Gastrocnemius medialis (tissue), 4 donors: Measurements from ENCODE around the gene TCERG1L. TPM values are rescaled to one million over a fixed set of nuclear protein-coding genes. Genes with fewer than 3 reads are reported as not detected.
"Not testable (repeated sequence)": the region's sequence is repeated elsewhere in the genome, so short reads cannot be mapped to it uniquely, and the experiment has no call there.

Source experiments
- ATAC-seq, 2 donors: fragments of 150-250 bp; one replicate each; pipeline ENCODE4 v1.9.1; 2016
- DNase-seq, 2 donors: peaks; one replicate each; pipeline ENCODE4 v3.0.0-alpha.2; 2019
- H3K27ac ChIP-seq, 4 donors: fragments of 200-600 bp; sonication (generic); 1 replicate in 1 of 4; 2 replicates in 3 of 4; pipeline ENCODE4 v1.5.1; 2016 to 2018; ENCODE audit warnings: mild to moderate bottlenecking in 2 of 4, moderate library complexity in 1 of 4
- H3K27me3 ChIP-seq, 3 donors: fragments of 200-600 bp; sonication (generic) in 2 of 3; 1 replicate in 1 of 3; 2 replicates in 2 of 3; pipeline versions ENCODE4 v1.5.1 to v1.6.0; 2016 to 2019; ENCODE audit warnings: mild to moderate bottlenecking in 1 of 3, moderate library complexity in 1 of 3
- H3K36me3 ChIP-seq, 2 donors: fragments of 200-600 bp; sonication (generic) in 1 of 2; one replicate each; pipeline ENCODE4 v1.5.1; 2017 to 2018
- H3K4me1 ChIP-seq, 2 donors: fragments of 200-600 bp; sonication (generic) in 1 of 2; one replicate each; pipeline ENCODE4 v1.5.1; 2016 to 2017; ENCODE audit warnings: mild to moderate bottlenecking in 2 of 2
- H3K4me3 ChIP-seq, 4 donors: fragments of 200-600 bp; sonication (generic) in 3 of 4; 1 replicate in 1 of 4; 2 replicates in 3 of 4; pipeline ENCODE4 v1.5.1; 2016 to 2019; ENCODE audit warnings: mild to moderate bottlenecking in 2 of 4
- H3K9me3 ChIP-seq, 3 donors: fragments of 200-600 bp; sonication (generic) in 2 of 3; 1 replicate in 1 of 3; 2 replicates in 2 of 3; pipeline ENCODE4 v1.5.1; 2016 to 2019
- CTCF ChIP-seq, 5 experiments: fragments of 450-650 bp in 3 of 5; fragments of 200-600 bp in 2 of 5; sonication (generic) in 2 of 5; IDR thresholded peaks in 4 of 5; conservative IDR thresholded peaks in 1 of 5; 1 replicate in 4 of 5; 2 replicates in 1 of 5; pipeline ENCODE4 v1.5.1; 2016 to 2019; ENCODE audit warnings: antibody characterized with exemption in 5 of 5, mild to moderate bottlenecking in 3 of 5, moderate library complexity in 3 of 5
- POLR2A ChIP-seq, 2 donors: fragments of 450-650 bp; IDR thresholded peaks; one replicate each; pipeline ENCODE4 v1.6.1; 2017; ENCODE audit warnings: antibody characterized with exemption in 2 of 2, mild to moderate bottlenecking in 2 of 2, moderate library complexity in 2 of 2
- in situ Hi-C, 4 donors: fragments of 200-750 bp; cut with MboI; loops; one replicate each; pipeline versions ENCODE4 v1.15.0 to v1.8.0; 2017; ENCODE audit warnings: low sequenced_read_pairs in 4 of 4
- intact Hi-C: fragments of 100-400 bp; cut with DNase I; formaldehyde crosslinking; loops from one replicate; pipeline ENCODE4 v1.15.1; 2023; ENCODE audit warnings: low total_unique reads
- total RNA-seq, 4 donors: library from RNA; depleted of rRNA; stranded (reverse); fragments of >200 nt; gene quantifications; one replicate each; pipeline versions ENCODE4 v1.1.0 to v1.2.3, GENCODE V29; 2016

TCERG1L gene
- total RNA-seq, 4 donors from 2014 or later, result not detected

DNA sequence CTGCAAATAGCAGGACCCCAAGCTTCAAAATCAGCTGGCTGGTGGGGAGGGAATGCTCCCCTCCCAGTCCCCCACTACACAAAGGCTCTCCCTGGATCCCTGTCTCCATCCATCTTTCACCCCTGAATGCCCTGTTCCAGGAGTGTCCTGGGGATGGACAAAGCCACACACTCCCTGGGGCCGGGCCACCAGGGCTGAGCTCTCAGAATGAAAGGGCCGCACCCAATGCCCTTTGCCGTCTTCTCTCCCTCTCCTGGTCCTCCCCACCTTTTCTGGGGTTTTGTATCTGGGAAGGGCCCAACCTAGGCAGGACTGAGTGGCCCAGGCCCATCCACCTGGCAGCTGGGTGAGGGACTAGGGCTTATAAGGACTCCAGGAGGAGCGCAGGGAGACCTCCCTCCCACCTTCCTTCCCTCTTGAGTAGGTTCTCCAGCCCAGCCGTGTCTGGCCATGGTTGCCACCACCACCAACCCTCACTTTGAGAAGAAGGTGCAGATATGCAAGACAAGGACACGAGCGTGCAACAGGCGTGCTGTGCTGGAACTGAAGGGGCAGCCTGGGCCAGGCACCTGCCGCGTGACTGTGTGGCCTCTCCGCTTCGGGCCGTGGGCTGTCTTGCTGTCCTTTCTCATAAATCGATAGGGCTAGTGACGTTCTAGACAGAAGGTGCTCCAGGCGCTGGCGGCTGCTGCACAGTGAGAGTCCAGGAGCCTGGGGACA, 157.1 kb downstream of the TCERG1L start:
- Histone ChIP-seq H3K36me3 (no peaks in the 10 kb centered on the region), H3K27ac (no peak overlapping the region), H3K27me3 (no peaks in the 10 kb centered on the region), H3K4me1 (no peaks in the 10 kb centered on the region), H3K9me3 (no peaks in the 10 kb centered on the region), H3K4me3 (no peak overlapping the region)
- DNase-seq, result no peak
- ATAC-seq, result no peak
- TF ChIP-seq CTCF (IDR thresholded peaks at IDR 0.05 in 4 of 5, conservative IDR thresholded peaks at IDR 0.05 in 1 of 5) (no peak), POLR2A (IDR thresholded peaks at IDR 0.05) (no peak)
- in situ Hi-C loops (no loop called here), intact Hi-C loops (no loop called here)

GRCh38 chr10:131152456-131152855, 159.1 kb downstream of the TCERG1L start:
- ATAC-seq, H3K27me3 ChIP-seq, H3K4me3 ChIP-seq, H3K36me3 ChIP-seq, DNase-seq, in situ Hi-C loops, H3K4me1 ChIP-seq, H3K27ac ChIP-seq, intact Hi-C loops, H3K9me3 ChIP-seq: not testable (repeated sequence)

- Histone ChIP-seq H3K36me3 (no peaks in the 10 kb centered on the region), H3K27me3 (peaks cover 0 to 6% (median 3%) of the 10 kb centered on the region in 3 donors), H3K27ac (no peak overlapping the region), H3K9me3 (no peaks in the 10 kb centered on the region), H3K4me3 (no peak overlapping the region), H3K4me1 (peaks cover 0 to 4% of the 10 kb centered on the region in 2 donors)
- ATAC-seq (no peak), DNase-seq (no peak)
- no peak for TF ChIP-seq CTCF (IDR thresholded peaks at IDR 0.05 in 4 of 5, conservative IDR thresholded peaks at IDR 0.05 in 1 of 5)
- TF ChIP-seq POLR2A (IDR thresholded peaks at IDR 0.05), result no peak
- in situ Hi-C loops (no loop called here), intact Hi-C loops (no loop called here)
These were observed 161.4 kb downstream of the TCERG1L start for GRCh38 chr10:131150126-131150525.

- H3K27ac ChIP-seq, result no peak overlapping the region
- TF ChIP-seq CTCF (IDR thresholded peaks at IDR 0.05 in 4 of 5, conservative IDR thresholded peaks at IDR 0.05 in 1 of 5) (no peak), POLR2A (IDR thresholded peaks at IDR 0.05) (no peak)
- DNase-seq (no peak), ATAC-seq (no peak)
- intact Hi-C loops, result no loop called here
- no peaks in the 10 kb centered on the region for H3K9me3 ChIP-seq
- no peak overlapping the region for H3K4me3 ChIP-seq
- peaks cover 0 to 4% of the 10 kb centered on the region in 2 donors for H3K4me1 ChIP-seq
- peaks cover 0 to 7% (median 3%) of the 10 kb centered on the region in 3 donors for H3K27me3 ChIP-seq
- H3K36me3 ChIP-seq, result no peaks in the 10 kb centered on the region
- in situ Hi-C loops, result no loop called here
These were observed 161.9 kb downstream of the TCERG1L start for GRCh38 chr10:131149586-131149985.

DNA sequence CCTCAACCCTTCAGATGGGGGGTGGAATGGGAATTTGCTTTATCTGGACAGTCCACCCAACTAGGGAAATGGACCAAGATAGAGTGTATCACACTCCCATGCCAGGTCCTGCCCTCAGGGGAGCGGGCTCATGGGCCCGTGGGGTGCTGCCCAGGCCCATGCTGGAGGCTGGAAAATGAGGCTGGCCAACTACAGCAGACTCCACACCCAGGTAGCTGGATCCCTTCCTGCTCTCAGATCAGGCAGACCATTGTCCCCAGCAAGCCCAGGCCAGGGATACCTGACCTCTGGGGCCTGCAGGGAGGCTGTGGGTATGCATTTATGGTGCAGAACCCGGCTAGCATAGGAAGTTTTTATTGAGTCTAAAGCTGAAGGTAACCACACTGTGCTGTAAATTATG, 162.4 kb downstream of the TCERG1L start:
- no peak for DNase-seq
- intact Hi-C loops, result no loop called here
- Histone ChIP-seq H3K9me3 (no peaks in the 10 kb centered on the region), H3K27me3 (peaks cover 0 to 7% (median 3%) of the 10 kb centered on the region in 3 donors), H3K27ac (no peak overlapping the region), H3K36me3 (no peaks in the 10 kb centered on the region), H3K4me1 (peaks cover 0 to 4% of the 10 kb centered on the region in 2 donors), H3K4me3 (no peak overlapping the region)
- no peak for ATAC-seq
- in situ Hi-C loops, result no loop called here
- TF ChIP-seq CTCF (IDR thresholded peaks at IDR 0.05 in 4 of 5, conservative IDR thresholded peaks at IDR 0.05 in 1 of 5) (no peak), POLR2A (IDR thresholded peaks at IDR 0.05) (no peak)
